T-helper 17 cell (primary cell): ENCODE results near the gene ARFIP1. TPM values are rescaled to one million over a fixed set of nuclear protein-coding genes. Genes with fewer than 3 reads are reported as not detected.

Experiments
- ATAC-seq: fragments of 150-1000 bp; cut with Tn5 transposase; 2 replicates; pipeline ENCODE4 v1.10.0; 2021; ENCODE audit warnings: mild to moderate bottlenecking, moderate library complexity
- DNase-seq, 3 donors: peaks; one replicate each; pipeline versions ENCODE4 v3.0.0 to v3.0.0-alpha.2; 2020 to 2021
- H3K9me3 ChIP-seq: one replicate; pipeline ENCODE4 v1.7.0; 2013; ENCODE audit warnings: low read length, mild to moderate bottlenecking; ENCODE audit not compliant: control insufficient read depth, poor library complexity, severe bottlenecking
- H3K27ac Mint-ChIP-seq: one replicate; pipeline ENCODE4 v1.8.0; 2022; ENCODE audit warnings: mild to moderate bottlenecking, moderate library complexity, mixed read lengths
- H3K27me3 Mint-ChIP-seq: one replicate; pipeline ENCODE4 v1.8.0; 2022; ENCODE audit warnings: mixed read lengths
- H3K36me3 Mint-ChIP-seq: one replicate; pipeline ENCODE4 v1.8.0; 2022; ENCODE audit warnings: low read depth, mixed read lengths
- H3K4me1 Mint-ChIP-seq: one replicate; pipeline ENCODE4 v1.8.0; 2022; ENCODE audit warnings: mild to moderate bottlenecking, mixed read lengths
- H3K4me3 Mint-ChIP-seq: one replicate; pipeline ENCODE4 v1.8.0; 2022; ENCODE audit warnings: mild to moderate bottlenecking, moderate library complexity, mixed read lengths
- total RNA-seq, 4 donors: library from RNA in 2 of 4; stranded (reverse) in 2 of 4; gene quantifications; one replicate each; pipeline ENCODE4 v1.2.3 and lab custom pipeline; 2022 to 2026

Gene ARFIP1
- total RNA-seq, 2 donors from 2014 or later = 6.1 to 14.3 TPM

DNA sequence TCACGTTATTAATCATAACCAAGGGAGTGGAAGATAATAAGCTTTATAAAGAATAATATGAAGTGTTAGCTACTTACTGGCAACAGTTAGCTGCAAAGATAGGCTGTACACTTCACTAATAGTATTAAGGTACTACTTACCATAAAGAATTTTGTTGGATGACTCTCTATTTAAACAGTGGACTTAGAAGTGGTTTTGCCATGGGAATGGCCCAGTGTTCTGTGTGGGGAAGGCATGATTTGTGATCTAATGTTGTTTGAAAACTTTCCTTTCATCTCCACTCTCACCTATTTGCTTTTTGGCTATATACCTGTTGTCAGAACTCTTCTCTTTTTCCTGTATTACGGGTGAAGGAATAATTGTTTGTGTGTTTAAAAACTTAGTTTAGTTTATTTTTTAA lies 179.3 kb downstream of the ARFIP1 start:
- DNase-seq = no peak
- no peaks in the 10 kb centered on the region for H3K9me3 ChIP-seq
- Mint-ChIP-seq H3K4me3 (no peak overlapping the region), H3K27ac (no peak overlapping the region), H3K36me3 (peaks cover 3% of the 10 kb centered on the region), H3K4me1 (no peaks in the 10 kb centered on the region), H3K27me3 (peaks cover 35% of the 10 kb centered on the region)
- no peak for ATAC-seq

DNA sequence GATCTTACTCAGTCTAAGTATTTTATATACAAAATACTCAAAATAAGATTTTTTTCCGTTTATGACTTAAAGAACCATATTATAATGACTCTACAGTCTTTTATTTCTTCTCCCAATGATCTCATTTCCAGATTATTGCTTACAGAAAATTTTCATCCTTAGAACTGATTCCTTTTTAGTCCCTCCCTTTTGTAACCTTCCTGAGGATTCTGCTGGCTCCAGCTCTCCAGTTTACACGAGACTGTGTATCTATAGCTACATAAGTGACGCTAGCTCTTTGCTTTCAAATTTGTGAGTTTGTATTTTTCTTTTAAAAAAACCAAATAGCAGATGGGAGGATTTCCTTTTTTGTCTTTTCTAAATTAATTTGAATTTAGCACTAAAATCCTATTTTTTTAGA lies 180.3 kb downstream of the ARFIP1 start:
- H3K4me1 Mint-ChIP-seq = no peaks in the 10 kb centered on the region
- H3K27ac Mint-ChIP-seq = no peak overlapping the region
- ATAC-seq (no peak), DNase-seq (no peak)
- H3K4me3 Mint-ChIP-seq = no peak overlapping the region
- peaks cover 39% of the 10 kb centered on the region for H3K27me3 Mint-ChIP-seq
- peaks cover 3% of the 10 kb centered on the region for H3K36me3 Mint-ChIP-seq
- H3K9me3 ChIP-seq = no peaks in the 10 kb centered on the region

DNA sequence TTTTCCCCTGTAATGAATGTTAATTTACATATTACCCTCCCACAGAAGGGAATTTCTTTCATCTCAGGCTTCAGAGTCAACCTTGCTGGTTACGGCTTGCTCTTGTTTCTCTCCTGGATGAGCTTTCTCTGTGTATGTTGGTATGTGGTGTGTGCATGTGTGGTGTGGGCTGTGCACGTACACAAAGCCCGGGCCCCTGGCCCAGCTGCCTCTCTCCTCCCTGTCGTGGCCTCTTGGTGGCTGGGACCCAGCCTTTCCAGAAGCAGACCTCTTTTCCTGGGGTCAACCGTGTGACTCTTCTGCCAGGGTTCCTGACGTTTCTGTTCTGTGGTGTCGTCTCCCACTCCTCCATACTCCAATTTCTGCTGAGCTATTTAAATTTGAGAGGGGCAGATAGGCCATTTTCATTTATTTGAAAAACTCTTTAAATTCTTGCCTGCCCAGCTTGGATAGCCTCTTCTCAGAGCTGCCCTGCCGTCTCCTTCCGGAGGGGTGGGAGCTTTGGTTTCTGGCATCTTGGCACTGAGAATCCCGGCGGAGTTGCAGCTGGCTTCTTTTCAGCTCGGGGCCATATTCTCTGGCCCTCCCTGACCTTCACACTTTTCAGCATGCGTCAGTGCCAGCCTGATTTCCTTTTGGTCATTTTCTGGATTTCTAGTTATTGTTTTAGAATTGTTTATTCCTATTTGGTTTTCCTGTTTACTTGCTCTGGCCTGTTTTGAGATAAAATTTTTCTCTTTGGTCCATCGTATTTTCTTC lies 181.4 kb downstream of the ARFIP1 start:
- ATAC-seq (no peak), DNase-seq (no peak)
- H3K4me1 Mint-ChIP-seq = no peaks in the 10 kb centered on the region
- H3K27ac Mint-ChIP-seq = no peak overlapping the region
- no peaks in the 10 kb centered on the region for H3K9me3 ChIP-seq
- H3K27me3 Mint-ChIP-seq = peaks cover 39% of the 10 kb centered on the region
- no peak overlapping the region for H3K4me3 Mint-ChIP-seq
- H3K36me3 Mint-ChIP-seq = peaks cover 3% of the 10 kb centered on the region

DNA sequence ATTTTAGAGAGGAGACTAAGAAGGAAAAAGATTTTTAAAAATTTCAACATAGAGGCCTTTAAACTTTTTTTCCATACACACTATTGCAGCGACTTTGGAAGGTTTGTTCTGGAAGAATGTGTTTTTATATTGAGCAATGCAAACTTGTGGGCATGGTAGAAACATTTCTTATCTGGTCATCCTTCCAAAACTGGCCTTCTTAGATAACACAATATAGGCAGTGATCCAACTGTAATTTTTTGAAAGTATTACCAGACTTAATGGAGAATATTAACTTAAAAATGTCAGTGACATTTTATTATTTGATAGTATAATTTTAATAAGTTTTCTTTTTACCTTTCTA lies 182.0 kb downstream of the ARFIP1 start:
- ATAC-seq (no peak), DNase-seq (no peak)
- H3K9me3 ChIP-seq = no peaks in the 10 kb centered on the region
- peaks cover 39% of the 10 kb centered on the region for H3K27me3 Mint-ChIP-seq
- H3K4me3 Mint-ChIP-seq = no peak overlapping the region
- H3K36me3 Mint-ChIP-seq = peaks cover 3% of the 10 kb centered on the region
- no peak overlapping the region for H3K27ac Mint-ChIP-seq
- H3K4me1 Mint-ChIP-seq = no peaks in the 10 kb centered on the region

Other genes with a start within 250 kb of the ARFIP1 start
- gene FBXW7, start 243.9 kb upstream of the ARFIP1 start, total RNA-seq = 100 to 1,000 TPM; 102 to 125 TPM
- gene TMEM154, start 100.0 kb upstream of the ARFIP1 start, total RNA-seq = 10 to 100 TPM; 25.1 to 25.2 TPM
- under 1 TPM; 0.13 to 0.40 TPM for gene TIGD4, start 224 bp upstream of the ARFIP1 start, total RNA-seq
- under 1 TPM; 0.10 TPM for gene FHDC1, start 156.4 kb downstream of the ARFIP1 start, total RNA-seq